H9 (cell line): Measurements from ENCODE around the gene GPS1. TPM values are rescaled to one million over a fixed set of nuclear protein-coding genes. Genes with fewer than 3 reads are reported as not detected.

ENCODE experiments used
- DNase-seq: peaks from one replicate; pipeline ENCODE4 v3.0.0-alpha.2; 2017
- H2AFZ ChIP-seq: one replicate; pipeline ENCODE4 v1.6.1; 2013; ENCODE audit warnings: mild to moderate bottlenecking, low read length, control low read depth, moderate library complexity
- H2AK5ac ChIP-seq: 2 replicates; pipeline ENCODE4 v1.6.1; 2013; ENCODE audit warnings: low read length, control low read depth, mixed read lengths; ENCODE audit not compliant: insufficient read length
- H2BK120ac ChIP-seq: one replicate; pipeline ENCODE4 v1.6.1; 2013; ENCODE audit warnings: low read depth, mild to moderate bottlenecking, low read length, control low read depth, inconsistent platforms; ENCODE audit not compliant: poor library complexity, severe bottlenecking
- H2BK12ac ChIP-seq: 2 replicates; pipeline ENCODE4 v1.6.1; 2013; ENCODE audit warnings: low read length, control low read depth, mixed read lengths, low read depth; ENCODE audit not compliant: insufficient read length
- H2BK15ac ChIP-seq: 2 replicates; pipeline ENCODE4 v1.6.1; 2013; ENCODE audit warnings: low read depth, low read length, control low read depth
- H2BK20ac ChIP-seq: one replicate; pipeline ENCODE4 v1.6.1; 2013; ENCODE audit warnings: low read depth, mild to moderate bottlenecking, low read length, control low read depth, inconsistent platforms; ENCODE audit not compliant: poor library complexity, severe bottlenecking
- H2BK5ac ChIP-seq: 2 replicates; pipeline ENCODE4 v1.6.1; 2013; ENCODE audit warnings: low read length, control low read depth, mixed read lengths; ENCODE audit not compliant: insufficient read length
- H3K14ac ChIP-seq: 2 replicates; pipeline ENCODE4 v1.6.1; 2013; ENCODE audit warnings: low read length, control low read depth; ENCODE audit not compliant: insufficient read depth
- H3K18ac ChIP-seq: 2 replicates; pipeline ENCODE4 v1.6.1; 2013; ENCODE audit warnings: low read depth, mild to moderate bottlenecking, mixed read lengths, low read length, control low read depth; ENCODE audit not compliant: insufficient read length
- H3K23ac ChIP-seq: 2 replicates; pipeline ENCODE4 v1.6.1; 2013; ENCODE audit warnings: low read length, control low read depth, mixed read lengths, low read depth; ENCODE audit not compliant: insufficient read length
- H3K23me2 ChIP-seq: 2 replicates; pipeline ENCODE4 v1.6.1; 2013; ENCODE audit warnings: low read depth, mild to moderate bottlenecking, mixed read lengths, low read length, control low read depth; ENCODE audit not compliant: insufficient read length, poor library complexity, severe bottlenecking
- H3K27ac ChIP-seq: 2 replicates; pipeline ENCODE4 v1.5.1; 2013; ENCODE audit warnings: low read length, control low read depth, mixed read lengths, low read depth; ENCODE audit not compliant: insufficient read length
- H3K27me3 ChIP-seq: 2 replicates; pipeline ENCODE4 v1.6.1; 2013; ENCODE audit warnings: low read length, control low read depth, inconsistent platforms; ENCODE audit not compliant: insufficient read depth
- H3K4ac ChIP-seq: 2 replicates; pipeline ENCODE4 v1.6.1; 2013; ENCODE audit warnings: low read depth, mild to moderate bottlenecking, control low read depth, inconsistent platforms, low read length, moderate library complexity
- H3K4me1 ChIP-seq: 2 replicates; pipeline ENCODE4 v1.6.1; 2013; ENCODE audit warnings: low read length, control low read depth, inconsistent platforms; ENCODE audit not compliant: insufficient read depth
- H3K4me2 ChIP-seq: 2 replicates; pipeline ENCODE4 v1.6.1; 2013; ENCODE audit warnings: low read length, control low read depth, mixed read lengths; ENCODE audit not compliant: insufficient read length, insufficient read depth
- H3K56ac ChIP-seq: 2 replicates; pipeline ENCODE4 v1.6.1; 2013; ENCODE audit warnings: low read depth, mild to moderate bottlenecking, mixed read lengths, low read length, control low read depth; ENCODE audit not compliant: insufficient read length
- H3K79me1 ChIP-seq: 2 replicates; pipeline ENCODE4 v1.6.1; 2013; ENCODE audit warnings: low read depth, mild to moderate bottlenecking, moderate library complexity, low read length, control low read depth, inconsistent platforms; ENCODE audit not compliant: insufficient read depth, poor library complexity, severe bottlenecking
- H3K79me2 ChIP-seq: 2 replicates; pipeline ENCODE4 v1.6.1; 2013; ENCODE audit warnings: low read length, control low read depth, inconsistent platforms; ENCODE audit not compliant: insufficient read depth
- H3K9ac ChIP-seq: 2 replicates; pipeline ENCODE4 v1.6.1; 2013; ENCODE audit warnings: low read length, control low read depth, mixed read lengths; ENCODE audit not compliant: insufficient read length; ENCODE audit errors: extremely low read depth
- H3K9me3 ChIP-seq: one replicate; pipeline ENCODE4 v1.6.1; 2013; ENCODE audit warnings: low read depth, low read length, inconsistent platforms; ENCODE audit not compliant: control insufficient read depth
- H3T11ph ChIP-seq: one replicate; pipeline ENCODE4 v1.6.1; 2013; ENCODE audit warnings: mild to moderate bottlenecking, low read length, control low read depth, inconsistent platforms
- H4K20me1 ChIP-seq: one replicate; pipeline ENCODE4 v1.6.1; 2013; ENCODE audit not compliant: control insufficient read depth, insufficient read length, insufficient read depth
- H4K5ac ChIP-seq: 2 replicates; pipeline ENCODE4 v1.6.1; 2013; ENCODE audit warnings: low read depth, mild to moderate bottlenecking, mixed read lengths, low read length, control low read depth; ENCODE audit not compliant: insufficient read length
- H4K8ac ChIP-seq: replicated peaks from 2 replicates; pipeline ENCODE4 v1.6.1; 2013; ENCODE audit warnings: low read length, control low read depth, mixed read lengths, low read depth; ENCODE audit not compliant: insufficient read length
- H4K91ac ChIP-seq: 2 replicates; pipeline ENCODE4 v1.6.1; 2013; ENCODE audit warnings: low read depth, mild to moderate bottlenecking, moderate library complexity, mixed read lengths, low read length, control low read depth; ENCODE audit not compliant: insufficient read length
- H3K27ac Mint-ChIP-seq, 3 experiments: 2 replicates in 2 of 3; 3 replicates in 1 of 3; pipeline ENCODE4 v1.8.0; 2020 to 2021; ENCODE audit warnings: mixed read lengths in 3 of 3, mild to moderate bottlenecking in 1 of 3, moderate library complexity in 1 of 3
- H3K27me3 Mint-ChIP-seq: 2 replicates; pipeline ENCODE4 v1.8.0; 2021; ENCODE audit warnings: low read depth, mild to moderate bottlenecking, moderate library complexity, mixed read lengths
- H3K36me3 Mint-ChIP-seq, 3 experiments: 2 replicates in 2 of 3; 3 replicates in 1 of 3; pipeline ENCODE4 v1.8.0; 2020 to 2021; ENCODE audit warnings: low read depth in 3 of 3, mixed read lengths in 3 of 3; ENCODE audit not compliant: insufficient read depth in 1 of 3
- H3K4me1 Mint-ChIP-seq, 2 experiments: 2 replicates each; pipeline ENCODE4 v1.8.0; 2020; ENCODE audit warnings: mixed read lengths in 2 of 2
- H3K4me3 Mint-ChIP-seq, 2 experiments: 2 replicates in 1 of 2; 3 replicates in 1 of 2; pipeline ENCODE4 v1.8.0; 2020 to 2021; ENCODE audit warnings: mild to moderate bottlenecking in 2 of 2, mixed read lengths in 2 of 2, moderate library complexity in 1 of 2
- H3K9me3 Mint-ChIP-seq, 2 experiments: 2 replicates in 1 of 2; 3 replicates in 1 of 2; pipeline ENCODE4 v1.8.0; 2020; ENCODE audit warnings: mild to moderate bottlenecking in 2 of 2, mixed read lengths in 2 of 2, moderate library complexity in 1 of 2
- CTCF ChIP-seq: fragments of 200-600 bp; sonication (generic); conservative IDR thresholded peaks from 3 replicates; pipeline ENCODE4 v1.8.0; 2021; ENCODE audit warnings: antibody characterized with exemption, mild to moderate bottlenecking
- WGBS: extraction: QIAGEN DNeasy Blood & Tissue Kit; methylation state at CpG from one replicate; pipeline ENCODE4 v1.1.7; 2013; ENCODE audit warnings: missing lambda C conversion rate, low lambda C conversion rate, mixed read lengths; ENCODE audit not compliant: insufficient read length; ENCODE audit errors: extremely low coverage; 5-methylcytosine and 5-hydroxymethylcytosine counted together
- total RNA-seq: library from RNA; stranded (reverse); gene quantifications from 2 replicates; pipeline ENCODE4 v1.2.1, GENCODE V29; 2021

Gene GPS1
- total RNA-seq, 1 experiment from 2014 or later, result 164 TPM

GRCh38 chr17:82018152-82018988 lies 33.3 kb upstream of the GPS1 start:
- Histone ChIP-seq H3K18ac (no peak overlapping the region), H4K20me1 (no peaks in the 10 kb centered on the region), H3K9ac (no peak overlapping the region), H3K56ac (no peak overlapping the region), H2BK5ac (no peak overlapping the region), H2BK15ac (no peak overlapping the region), H3K9me3 (no peaks in the 10 kb centered on the region), H3K79me1 (peaks cover 5% of the 10 kb centered on the region), H3K23ac (no peak overlapping the region), H2BK20ac (no peak overlapping the region), H3K14ac (no peak overlapping the region), H2AFZ (no peak overlapping the region), H3K4me1 (no peaks in the 10 kb centered on the region), H2AK5ac (no peak overlapping the region), H3K27ac (no peak overlapping the region), H4K5ac (no peak overlapping the region), H3K4me2 (no peak overlapping the region), H3K23me2 (peaks cover 5% of the 10 kb centered on the region), H4K8ac (no peak overlapping the region), H3K4ac (no peak overlapping the region), H4K91ac (no peak overlapping the region), H2BK120ac (no peak overlapping the region), H3K79me2 (no peaks in the 10 kb centered on the region), H3T11ph (no peak overlapping the region), H2BK12ac (no peak overlapping the region), H3K27me3 (no peaks in the 10 kb centered on the region)
- WGBS, result no CpG with 5 or more reads among the region's 19 CpGs
- peaks cover 2 to 8% (median 3%) of the 10 kb centered on the region in 3 experiments; a peak in 4 of 7 replicates for H3K36me3 Mint-ChIP-seq
- H3K4me1 Mint-ChIP-seq, result peaks cover 7 to 10% of the 10 kb centered on the region in 2 experiments
- 0 out of 7 replicates have a peak overlapping the region, but pooled peaks of 1 of the 3 experiments have one; percentile 28 for H3K27ac Mint-ChIP-seq
- no peak overlapping the region for H3K4me3 Mint-ChIP-seq
- no peaks in the 10 kb centered on the region for H3K27me3 Mint-ChIP-seq
- H3K9me3 Mint-ChIP-seq, result no peaks in the 10 kb centered on the region
- no peak for TF ChIP-seq CTCF
- no peak for DNase-seq
